NCI-H524 (cell line): ENCODE results near the gene NAMPT.

Experiments
- DNase-seq, 2 experiments: peaks; one replicate each; lab custom pipeline; 2025; lab: John Stamatoyannopoulos, UW

NAMPT gene

GRCh38 chr7:106273009-106273668 lies 11.6 kb downstream of the NAMPT start:
- no peak for DNase-seq

- no peak for DNase-seq
Measured at GRCh38 chr7:106270122-106270977, 14.4 kb downstream of the NAMPT start.

GRCh38 chr7:106269254-106269961 lies 15.4 kb downstream of the NAMPT start:
- DNase-seq, result no peak

- DNase-seq, result no peak
Measured at GRCh38 chr7:106265133-106265532, 19.6 kb downstream of the NAMPT start.

GRCh38 chr7:106262221-106262881 lies 22.4 kb downstream of the NAMPT start:
- no peak for DNase-seq

GRCh38 chr7:106260136-106260561 lies 24.6 kb downstream of the NAMPT start:
- DNase-seq, result no peak

- no peak for DNase-seq
Measured at GRCh38 chr7:106258789-106259188, 26.0 kb downstream of the NAMPT start.

GRCh38 chr7:106257752-106258151 lies 27.0 kb downstream of the NAMPT start:
- DNase-seq, result no peak

- no peak for DNase-seq
Measured at GRCh38 chr7:106256144-106256543, 28.6 kb downstream of the NAMPT start.

GRCh38 chr7:106255246-106255645 lies 29.5 kb downstream of the NAMPT start:
- no peak for DNase-seq

- DNase-seq, result no peak
Measured at GRCh38 chr7:106254525-106255116, 30.2 kb downstream of the NAMPT start.

GRCh38 chr7:106252568-106252967 lies 32.2 kb downstream of the NAMPT start:
- DNase-seq, result no peak

GRCh38 chr7:106249488-106249887 lies 35.3 kb downstream of the NAMPT start:
- DNase-seq, result no peak

- DNase-seq, result no peak
Measured at GRCh38 chr7:106248600-106248999, 36.2 kb downstream of the NAMPT start.

- DNase-seq, result no peak
Measured at GRCh38 chr7:106247841-106248240, 36.9 kb downstream of the NAMPT start.

- no peak for DNase-seq
Measured at GRCh38 chr7:106246902-106247711, 37.7 kb downstream of the NAMPT start.

- DNase-seq, result no peak
Measured at GRCh38 chr7:106243893-106244292, 40.9 kb downstream of the NAMPT start.

- DNase-seq, result no peak
Measured at GRCh38 chr7:106239406-106239805, 45.4 kb downstream of the NAMPT start.

GRCh38 chr7:106238830-106239229 lies 46.0 kb downstream of the NAMPT start:
- no peak for DNase-seq

GRCh38 chr7:106236065-106236464 lies 48.7 kb downstream of the NAMPT start:
- DNase-seq, result no peak

GRCh38 chr7:106234425-106234824 lies 50.4 kb downstream of the NAMPT start:
- no peak for DNase-seq
